Measurements from ENCODE around the gene ADAMTS12.
A peak's percentile ranks its signal among the peaks of the same experiment; 100 is the strongest.

The ADAMTS12 gene

GRCh38 chr5:33891788-33892619, at the start of gene ADAMTS12:
ADAMTS12 (minus strand) TSS chr5:33891990; CDS start chr5:33891856, 134 bp downstream.
- Histone ChIP-seq H2AFZ (ENCODE audit: low read depth, low read length) (peak within 1 kb of the TSS; percentile 66), H3K27me3 (ENCODE audit: insufficient read depth, low read length) (peaks cover 5% of the 10 kb centered on the region), H3K4me3 (ENCODE audit: low read length) (peak within 1 kb of the TSS; percentile 55), H3K4me1 (ENCODE audit: insufficient read depth, low read length) (peaks cover 19% of the 10 kb centered on the region), H3K9me3 (ENCODE audit: low read length) (no peaks in the 10 kb centered on the region), H3K36me3 (ENCODE audit: insufficient read depth, low read length) (no peaks in the 10 kb centered on the region)

GRCh38 chr5:33941090-33941489, 49.3 kb upstream of the ADAMTS12 start:
- no peaks in the 10 kb centered on the region for H3K36me3 ChIP-seq (ENCODE audit: insufficient read depth, low read length)
- peaks cover 6% of the 10 kb centered on the region for H3K4me1 ChIP-seq (ENCODE audit: insufficient read depth, low read length)
- H3K4me3 ChIP-seq (ENCODE audit: low read length), result no peak overlapping the region
- H3K27me3 ChIP-seq (ENCODE audit: insufficient read depth, low read length), result peaks cover 5% of the 10 kb centered on the region
- H2AFZ ChIP-seq (ENCODE audit: low read depth, low read length), result no peak overlapping the region
- H3K9me3 ChIP-seq (ENCODE audit: low read length), result no peaks in the 10 kb centered on the region

GRCh38 chr5:33939556-33940262, 47.9 kb upstream of the ADAMTS12 start:
- H3K4me3 ChIP-seq (ENCODE audit: low read length), result no peak overlapping the region
- H3K9me3 ChIP-seq (ENCODE audit: low read length), result no peaks in the 10 kb centered on the region
- H3K27me3 ChIP-seq (ENCODE audit: insufficient read depth, low read length), result peaks cover 5% of the 10 kb centered on the region
- no peaks in the 10 kb centered on the region for H3K36me3 ChIP-seq (ENCODE audit: insufficient read depth, low read length)
- H3K4me1 ChIP-seq (ENCODE audit: insufficient read depth, low read length), result peaks cover 9% of the 10 kb centered on the region
- H2AFZ ChIP-seq (ENCODE audit: low read depth, low read length), result no peak overlapping the region

GRCh38 chr5:33938881-33939280, 47.1 kb upstream of the ADAMTS12 start:
- Histone ChIP-seq H2AFZ (ENCODE audit: low read depth, low read length) (no peak overlapping the region), H3K27me3 (ENCODE audit: insufficient read depth, low read length) (peaks cover 5% of the 10 kb centered on the region), H3K9me3 (ENCODE audit: low read length) (no peaks in the 10 kb centered on the region), H3K4me1 (ENCODE audit: insufficient read depth, low read length) (peaks cover 6% of the 10 kb centered on the region), H3K4me3 (ENCODE audit: low read length) (no peak overlapping the region), H3K36me3 (ENCODE audit: insufficient read depth, low read length) (no peaks in the 10 kb centered on the region)

- no peak overlapping the region for H3K4me3 ChIP-seq (ENCODE audit: low read length)
- peaks cover 5% of the 10 kb centered on the region for H3K27me3 ChIP-seq (ENCODE audit: insufficient read depth, low read length)
- H3K4me1 ChIP-seq (ENCODE audit: insufficient read depth, low read length), result peaks cover 6% of the 10 kb centered on the region
- no peak overlapping the region for H2AFZ ChIP-seq (ENCODE audit: low read depth, low read length)
- H3K36me3 ChIP-seq (ENCODE audit: insufficient read depth, low read length), result no peaks in the 10 kb centered on the region
- no peaks in the 10 kb centered on the region for H3K9me3 ChIP-seq (ENCODE audit: low read length)
Measured at GRCh38 chr5:33938507-33938796, 46.7 kb upstream of the ADAMTS12 start.

GRCh38 chr5:33937707-33938506, 46.1 kb upstream of the ADAMTS12 start:
- H2AFZ ChIP-seq (ENCODE audit: low read depth, low read length), result no peak overlapping the region
- H3K4me3 ChIP-seq (ENCODE audit: low read length), result no peak overlapping the region
- peaks cover 6% of the 10 kb centered on the region for H3K4me1 ChIP-seq (ENCODE audit: insufficient read depth, low read length)
- peaks cover 5% of the 10 kb centered on the region for H3K27me3 ChIP-seq (ENCODE audit: insufficient read depth, low read length)
- no peaks in the 10 kb centered on the region for H3K36me3 ChIP-seq (ENCODE audit: insufficient read depth, low read length)
- H3K9me3 ChIP-seq (ENCODE audit: low read length), result no peaks in the 10 kb centered on the region

GRCh38 chr5:33937017-33937706, 45.4 kb upstream of the ADAMTS12 start:
- Histone ChIP-seq H3K4me1 (ENCODE audit: insufficient read depth, low read length) (peaks cover 6% of the 10 kb centered on the region), H3K9me3 (ENCODE audit: low read length) (no peaks in the 10 kb centered on the region), H2AFZ (ENCODE audit: low read depth, low read length) (no peak overlapping the region), H3K36me3 (ENCODE audit: insufficient read depth, low read length) (no peaks in the 10 kb centered on the region), H3K27me3 (ENCODE audit: insufficient read depth, low read length) (peaks cover 5% of the 10 kb centered on the region), H3K4me3 (ENCODE audit: low read length) (no peak overlapping the region)

- H3K36me3 ChIP-seq (ENCODE audit: insufficient read depth, low read length), result no peaks in the 10 kb centered on the region
- no peaks in the 10 kb centered on the region for H3K9me3 ChIP-seq (ENCODE audit: low read length)
- H2AFZ ChIP-seq (ENCODE audit: low read depth, low read length), result peak within 1 kb of the TSS; percentile 59
Measured at GRCh38 chr5:33936381-33937016, 44.7 kb upstream of the ADAMTS12 start, which contains the start of gene RXFP3. RXFP3 (plus strand) TSS chr5:33936386; CDS start chr5:33936741, 355 bp downstream.

GRCh38 chr5:33936004-33936380, 44.2 kb upstream of the ADAMTS12 start:
- peaks cover 6% of the 10 kb centered on the region for H3K4me1 ChIP-seq (ENCODE audit: insufficient read depth, low read length)
- H3K4me3 ChIP-seq (ENCODE audit: low read length), result peak overlapping the region; percentile 41
- H3K27me3 ChIP-seq (ENCODE audit: insufficient read depth, low read length), result peaks cover 5% of the 10 kb centered on the region
- H2AFZ ChIP-seq (ENCODE audit: low read depth, low read length), result peak overlapping the region; percentile 59
- no peaks in the 10 kb centered on the region for H3K9me3 ChIP-seq (ENCODE audit: low read length)
- H3K36me3 ChIP-seq (ENCODE audit: insufficient read depth, low read length), result no peaks in the 10 kb centered on the region

More at GRCh38 chr5:33936381-33937016, 44.7 kb upstream of the ADAMTS12 start, which contains the start of gene RXFP3:
- Histone ChIP-seq H3K4me1 (ENCODE audit: insufficient read depth, low read length) (peaks cover 6% of the 10 kb centered on the region), H3K27me3 (ENCODE audit: insufficient read depth, low read length) (peaks cover 5% of the 10 kb centered on the region), H3K4me3 (ENCODE audit: low read length) (peak within 1 kb of the TSS; percentile 41)

GRCh38 chr5:33934176-33934575, 42.4 kb upstream of the ADAMTS12 start:
- no peaks in the 10 kb centered on the region for H3K9me3 ChIP-seq (ENCODE audit: low read length)
- H3K4me3 ChIP-seq (ENCODE audit: low read length), result no peak overlapping the region
- no peak overlapping the region for H2AFZ ChIP-seq (ENCODE audit: low read depth, low read length)
- peaks cover 6% of the 10 kb centered on the region for H3K4me1 ChIP-seq (ENCODE audit: insufficient read depth, low read length)
- no peaks in the 10 kb centered on the region for H3K36me3 ChIP-seq (ENCODE audit: insufficient read depth, low read length)
- peaks cover 6% of the 10 kb centered on the region for H3K27me3 ChIP-seq (ENCODE audit: insufficient read depth, low read length)

GRCh38 chr5:33933723-33934169, 42.0 kb upstream of the ADAMTS12 start:
- Histone ChIP-seq H3K9me3 (ENCODE audit: low read length) (no peaks in the 10 kb centered on the region), H3K36me3 (ENCODE audit: insufficient read depth, low read length) (no peaks in the 10 kb centered on the region), H3K27me3 (ENCODE audit: insufficient read depth, low read length) (peaks cover 6% of the 10 kb centered on the region)

GRCh38 chr5:33931136-33931535, 39.3 kb upstream of the ADAMTS12 start:
- Histone ChIP-seq H3K4me3 (ENCODE audit: low read length) (no peak overlapping the region), H3K4me1 (ENCODE audit: insufficient read depth, low read length) (peaks cover 8% of the 10 kb centered on the region), H3K27me3 (ENCODE audit: insufficient read depth, low read length) (peaks cover 2% of the 10 kb centered on the region), H3K9me3 (ENCODE audit: low read length) (no peaks in the 10 kb centered on the region), H3K36me3 (ENCODE audit: insufficient read depth, low read length) (no peaks in the 10 kb centered on the region), H2AFZ (ENCODE audit: low read depth, low read length) (no peak overlapping the region)

More at GRCh38 chr5:33933723-33934169, 42.0 kb upstream of the ADAMTS12 start:
- Histone ChIP-seq H2AFZ (ENCODE audit: low read depth, low read length) (no peak overlapping the region), H3K4me1 (ENCODE audit: insufficient read depth, low read length) (peaks cover 6% of the 10 kb centered on the region), H3K4me3 (ENCODE audit: low read length) (no peak overlapping the region)

Data from neuron (in vitro differentiated cells).